Hypothalamus (tissue), 51 donors: ENCODE measurements around the gene TARBP2.

Source experiments
- DNase-seq, 51 donors: peaks; one replicate each; lab custom pipeline; 2025; lab: John Stamatoyannopoulos, UW

Gene TARBP2, protein sequence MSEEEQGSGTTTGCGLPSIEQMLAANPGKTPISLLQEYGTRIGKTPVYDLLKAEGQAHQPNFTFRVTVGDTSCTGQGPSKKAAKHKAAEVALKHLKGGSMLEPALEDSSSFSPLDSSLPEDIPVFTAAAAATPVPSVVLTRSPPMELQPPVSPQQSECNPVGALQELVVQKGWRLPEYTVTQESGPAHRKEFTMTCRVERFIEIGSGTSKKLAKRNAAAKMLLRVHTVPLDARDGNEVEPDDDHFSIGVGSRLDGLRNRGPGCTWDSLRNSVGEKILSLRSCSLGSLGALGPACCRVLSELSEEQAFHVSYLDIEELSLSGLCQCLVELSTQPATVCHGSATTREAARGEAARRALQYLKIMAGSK

DNA sequence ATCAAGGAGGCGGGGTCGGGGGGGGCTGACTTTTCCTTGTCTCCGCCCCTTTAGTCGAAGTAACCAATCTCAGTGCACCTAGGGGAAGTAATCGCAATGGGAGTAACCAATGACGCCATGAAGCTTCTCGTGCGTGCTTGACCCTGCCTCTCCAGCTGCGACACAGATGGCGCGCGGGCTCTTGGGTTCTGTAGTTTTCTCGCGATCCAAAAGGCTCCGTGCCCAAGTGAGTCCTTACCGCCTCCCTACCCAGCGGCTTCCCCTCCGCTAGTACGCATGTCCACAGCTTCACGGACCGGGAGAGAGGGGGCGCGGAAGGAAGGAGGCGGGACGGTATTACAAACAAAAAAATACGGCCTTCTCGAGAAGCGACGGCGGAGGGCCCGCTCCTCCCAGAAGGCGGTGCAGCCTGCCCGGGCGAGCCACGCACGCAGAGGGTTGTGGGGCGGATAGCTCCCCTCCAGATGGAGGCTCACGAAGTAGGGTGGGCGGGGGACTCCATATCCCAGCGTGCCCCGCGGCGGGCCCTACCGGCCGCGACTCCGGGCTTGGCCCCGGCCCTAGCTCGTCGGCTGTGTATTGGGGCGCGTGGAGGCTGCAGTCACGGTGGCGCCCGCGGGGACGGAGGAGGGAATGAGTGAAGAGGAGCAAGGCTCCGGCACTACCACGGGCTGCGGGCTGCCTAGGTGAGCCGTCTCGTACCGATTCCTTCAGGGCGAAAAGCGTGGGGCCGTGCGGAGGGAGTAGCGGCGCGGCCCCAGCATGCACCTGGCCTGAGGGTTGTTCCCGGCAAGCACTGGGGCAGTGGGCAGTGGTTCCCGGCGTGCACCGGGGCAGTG is at the start of gene TARBP2:
TARBP2 (plus strand) TSS at position 508 of the 839 bp plus-strand sequence; CDS start at position 634, 126 bp downstream.
- DNase-seq: peak; percentile 94 to 100 (median 98)

DNA sequence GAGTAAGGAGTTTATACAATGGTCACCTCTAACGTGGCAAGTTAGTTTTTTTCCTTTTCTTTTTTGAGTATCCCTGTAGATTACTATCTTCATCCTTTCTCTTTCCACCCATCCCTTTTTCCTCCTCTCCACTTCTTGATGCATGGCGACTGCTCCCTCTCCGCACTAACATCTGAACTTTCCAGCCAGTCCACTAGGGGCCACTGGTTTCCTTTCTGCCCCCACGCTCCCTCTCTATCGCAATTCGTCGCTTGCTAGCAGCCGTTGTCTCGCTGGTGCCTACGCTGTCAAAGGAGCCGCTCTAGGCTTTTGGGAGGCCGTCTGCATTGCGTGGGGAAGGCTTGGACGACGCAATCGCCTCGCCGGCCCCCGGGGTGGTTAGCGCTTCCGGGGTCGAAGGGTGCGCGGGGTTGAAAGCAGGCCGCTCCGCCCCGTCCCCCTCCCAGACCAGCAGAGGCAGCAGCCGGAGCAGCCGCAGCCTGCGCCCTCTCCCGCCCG is 49.4 kb upstream of the TARBP2 start, which contains the start of gene PCBP2:
PCBP2 (plus strand) TSS at position 442 of the 498 bp plus-strand sequence. CDS start 2,699 bp downstream, outside the sequence.
- peak; percentile 82 to 100 (median 98) for DNase-seq

DNA sequence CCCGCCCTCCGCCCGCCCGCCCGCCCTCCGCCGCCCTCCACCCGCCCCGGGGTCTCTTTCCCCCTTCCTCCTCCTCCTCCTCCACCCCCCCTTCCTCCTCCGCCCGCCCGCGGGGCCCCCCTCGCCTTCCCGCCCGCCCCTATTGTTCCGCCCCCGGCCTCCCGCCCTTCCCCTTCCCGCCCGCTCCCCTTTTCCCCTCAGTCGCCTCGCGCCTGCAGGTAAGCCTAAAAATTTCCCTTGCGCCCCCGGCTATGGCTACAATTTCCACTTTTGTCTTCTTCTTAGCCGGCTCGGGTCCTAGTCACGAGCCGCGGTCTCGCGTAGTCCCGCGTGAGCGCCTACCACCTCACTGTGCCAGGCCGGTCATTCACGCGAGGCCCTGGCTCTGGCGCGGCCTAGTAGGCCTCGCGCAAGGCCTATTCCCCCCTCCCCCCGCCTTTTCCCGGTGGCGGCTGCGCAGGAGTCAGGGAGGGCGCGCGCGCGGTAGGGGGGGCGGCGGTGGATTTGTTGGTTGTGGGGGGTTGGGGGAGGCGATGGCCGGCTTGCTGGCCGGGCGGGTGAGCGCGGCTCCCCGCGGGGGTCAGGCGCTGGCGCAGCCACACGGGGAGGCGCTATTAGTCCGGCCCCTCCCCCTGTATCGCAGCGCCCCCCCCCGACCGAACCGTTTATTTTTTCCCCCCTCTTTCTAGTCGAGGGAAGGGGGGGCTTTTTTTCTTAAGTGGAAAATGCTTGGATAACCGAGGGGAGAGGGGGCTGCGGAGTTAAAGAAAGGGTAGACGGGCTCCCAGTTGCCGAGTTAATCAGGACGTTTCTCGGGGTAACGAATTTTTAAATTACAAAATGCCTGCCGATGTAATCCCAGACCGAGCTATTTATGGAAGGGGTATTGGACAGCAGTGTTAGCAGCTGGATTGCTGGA is 48.7 kb upstream of the TARBP2 start:
- DNase-seq: peak; percentile 56 to 93 (median 81)

- no peak for DNase-seq
Observed at GRCh38 chr12:53453953-53454640, 47.0 kb upstream of the TARBP2 start.

DNA sequence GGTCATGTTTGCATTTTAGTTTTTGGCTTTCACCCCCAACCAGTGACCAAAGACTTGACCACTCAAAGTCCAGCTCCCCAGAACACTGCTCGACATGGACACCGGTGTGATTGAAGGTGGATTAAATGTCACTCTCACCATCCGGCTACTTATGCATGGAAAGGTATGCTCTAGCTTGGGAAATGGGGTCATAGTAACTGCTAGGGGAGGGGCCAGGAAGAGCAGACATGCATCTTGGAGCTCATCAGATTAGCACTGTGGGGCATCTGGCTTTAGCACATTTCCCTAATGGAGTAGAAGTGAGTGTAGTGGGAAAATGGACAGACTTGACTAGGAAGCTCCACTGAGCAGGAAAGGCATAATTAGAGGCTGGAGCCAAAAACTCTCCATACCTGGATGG is 46.4 kb upstream of the TARBP2 start:
- DNase-seq: no peak

GRCh38 chr12:53456654-53457366 is 44.3 kb upstream of the TARBP2 start:
- no peak for DNase-seq

GRCh38 chr12:53459097-53459496 is 42.0 kb upstream of the TARBP2 start:
- no peak for DNase-seq

GRCh38 chr12:53461059-53461458 is 40.0 kb upstream of the TARBP2 start:
- DNase-seq: no peak

- DNase-seq: no peak
Observed at GRCh38 chr12:53461591-53461990, 39.5 kb upstream of the TARBP2 start.

DNA sequence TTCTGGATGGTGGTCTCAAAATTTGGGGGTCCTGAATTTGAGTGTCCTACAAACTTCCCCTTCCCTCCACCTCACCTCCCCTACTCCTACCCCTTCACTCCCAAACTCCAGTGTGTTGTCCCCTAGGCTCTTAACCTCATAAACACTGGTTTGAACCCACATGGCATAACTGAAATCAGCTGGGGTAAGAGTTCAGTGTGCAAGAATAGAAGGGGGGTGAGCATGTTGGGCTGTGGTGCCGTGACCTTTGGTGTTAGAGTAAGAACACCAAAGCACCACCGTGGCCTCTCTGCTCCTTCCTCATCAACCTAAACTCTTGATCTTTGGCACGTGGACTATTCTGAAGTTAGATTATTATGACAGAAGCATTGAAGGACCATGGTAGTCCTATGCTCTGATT is 38.1 kb upstream of the TARBP2 start:
- no peak for DNase-seq

GRCh38 chr12:53463802-53464560 is 37.1 kb upstream of the TARBP2 start:
- DNase-seq: no peak

DNA sequence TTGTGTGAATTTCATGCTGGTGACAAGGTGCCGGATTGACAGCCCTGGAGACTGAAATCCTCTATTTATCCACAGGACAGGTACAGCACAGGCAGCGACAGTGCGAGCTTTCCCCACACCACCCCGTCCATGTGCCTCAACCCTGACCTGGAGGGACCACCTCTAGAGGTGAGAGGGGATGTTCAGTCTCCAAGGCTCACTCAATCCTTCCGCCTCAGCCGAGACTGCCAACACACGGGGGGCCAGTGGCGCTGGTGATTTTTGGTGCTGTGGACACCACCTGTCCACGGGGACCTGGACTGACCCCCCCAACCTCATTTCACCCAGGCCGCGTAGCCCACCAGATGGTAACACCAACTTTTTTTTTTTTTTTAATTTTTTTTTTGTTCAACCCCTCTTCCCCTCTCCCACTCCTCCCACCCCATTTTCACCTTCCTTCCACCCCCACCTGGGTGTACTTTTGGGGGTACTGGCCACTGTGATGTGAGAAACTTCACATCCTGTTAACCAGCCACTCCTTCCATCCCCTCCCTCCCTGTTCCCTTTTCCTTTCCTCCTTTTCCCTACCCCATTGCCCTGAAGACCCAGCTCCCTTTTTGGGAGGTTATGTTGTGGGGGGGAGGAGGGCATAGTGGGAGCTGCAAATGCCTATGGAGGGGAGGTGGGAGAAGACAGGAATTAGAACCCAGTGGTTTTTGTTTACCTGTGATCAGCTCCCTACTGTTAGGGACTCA is 36.2 kb upstream of the TARBP2 start:
- DNase-seq: no peak

DNA sequence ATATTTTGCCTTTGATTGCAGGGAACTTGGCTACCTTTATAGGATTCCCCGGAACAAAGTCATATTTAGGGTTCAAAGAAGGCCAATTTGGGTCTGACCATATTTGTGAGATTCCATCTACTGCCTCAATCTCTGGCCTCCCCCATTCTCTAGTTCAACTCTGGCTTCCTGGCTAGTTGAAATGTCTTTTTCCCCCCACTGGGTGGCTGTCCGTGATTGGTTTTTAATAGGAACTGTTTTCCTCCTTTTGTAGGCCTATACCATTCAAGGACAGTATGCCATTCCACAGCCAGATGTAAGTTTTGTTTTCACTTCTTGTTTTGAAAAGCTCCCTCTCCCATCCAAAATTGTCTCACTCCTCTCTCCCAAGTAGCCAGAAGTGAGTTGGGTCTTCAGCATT is 35.4 kb upstream of the TARBP2 start:
- no peak for DNase-seq

DNA sequence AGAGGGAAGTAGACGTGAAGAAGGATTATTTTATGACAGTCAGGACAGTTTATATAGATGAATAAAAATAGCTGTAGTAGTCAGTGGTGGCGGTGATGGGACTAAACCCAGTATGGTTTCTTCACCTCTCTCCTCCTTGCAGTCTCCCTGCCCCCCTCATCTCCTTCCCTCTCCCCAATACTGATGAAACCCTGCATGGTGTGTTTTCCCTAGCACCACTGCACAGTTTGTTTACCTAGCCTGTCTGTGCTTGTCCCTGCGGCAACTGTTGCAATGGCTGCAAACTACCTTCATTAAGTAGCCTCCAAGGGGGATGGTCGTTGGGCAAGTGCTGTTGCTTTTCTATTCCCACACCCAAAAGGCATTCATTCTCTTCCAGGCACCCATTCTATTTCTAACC is 34.4 kb upstream of the TARBP2 start:
- DNase-seq: no peak

DNA sequence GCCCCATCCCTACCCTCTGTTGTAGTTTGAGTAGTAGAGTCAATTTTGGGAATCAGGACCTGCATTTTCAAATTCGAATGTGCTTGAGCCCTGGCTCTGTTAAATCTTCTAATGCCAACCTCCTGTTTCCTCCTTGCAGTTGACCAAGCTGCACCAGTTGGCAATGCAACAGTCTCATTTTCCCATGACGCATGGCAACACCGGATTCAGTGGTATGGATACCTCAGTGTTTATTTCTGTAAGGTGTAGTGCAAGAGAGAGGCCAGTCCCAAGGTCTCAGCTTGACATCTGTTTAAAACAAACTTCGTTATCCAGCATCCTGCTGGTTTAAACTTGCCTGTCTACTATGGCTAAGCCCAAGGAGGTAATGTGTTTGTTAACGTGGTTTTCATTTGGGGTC is 34.0 kb upstream of the TARBP2 start:
- DNase-seq: no peak

- DNase-seq: no peak
Observed at GRCh38 chr12:53467880-53468279, 33.2 kb upstream of the TARBP2 start.

- no peak for DNase-seq
Observed at GRCh38 chr12:53468282-53468681, 32.8 kb upstream of the TARBP2 start.
